CD4-positive, alpha-beta T cell (primary cell): Measurements from ENCODE around the gene C8G. TPM values are rescaled to one million over a fixed set of nuclear protein-coding genes. Genes with fewer than 3 reads are reported as not detected.

ENCODE experiments used
- ATAC-seq: fragments of 200-7000 bp; cut with Tn5 transposase; one replicate; pipeline ENCODE4 v1.10.0; 2022; ENCODE audit warnings: mild to moderate bottlenecking; ENCODE audit not compliant: poor library complexity
- CTCF ChIA-PET: fragments of 350-600 bp; sonication (Branson Sonifier 250); formaldehyde crosslinking; loops from one replicate; lab custom pipeline; 2021; ENCODE audit warnings: antibody characterized with exemption, inconsistent platforms; lab: Charles Lee
- POLR2A ChIA-PET: fragments of 350-600 bp; sonication (Branson Sonifier 250); formaldehyde crosslinking; loops from one replicate; lab custom pipeline; 2021; ENCODE audit warnings: antibody characterized with exemption, inconsistent platforms; lab: Charles Lee
- DNase-seq, 14 experiments: peaks; one replicate each; pipeline ENCODE4 v3.0.0-alpha.2; 2013 to 2020; ENCODE audit warnings: mixed read lengths in 2 of 14
- H3K27ac ChIP-seq, 2 donors: one replicate each; pipeline versions ENCODE4 v1.5.1 to v1.7.0; 2013; ENCODE audit warnings: low read length in 2 of 2, low read depth in 1 of 2, mild to moderate bottlenecking in 1 of 2
- H3K27me3 ChIP-seq, 2 experiments: 1 replicate in 1 of 2; 2 replicates in 1 of 2; pipeline versions ENCODE4 v1.6.1 to v1.7.0; 2013; ENCODE audit warnings: low read length in 2 of 2, control low read depth in 1 of 2, mild to moderate bottlenecking in 1 of 2, moderate library complexity in 1 of 2; ENCODE audit not compliant: insufficient read depth in 2 of 2, control insufficient read depth in 1 of 2
- H3K36me3 ChIP-seq: one replicate; pipeline ENCODE4 v1.6.1; 2013; ENCODE audit warnings: low read length, control low read depth; ENCODE audit not compliant: insufficient read depth
- H3K4me1 ChIP-seq: one replicate; pipeline ENCODE4 v1.6.1; 2013; ENCODE audit warnings: low read length, control low read depth; ENCODE audit not compliant: insufficient read depth
- H3K4me3 ChIP-seq: one replicate; pipeline ENCODE4 v1.5.1; 2013; ENCODE audit warnings: mild to moderate bottlenecking, low read length, moderate library complexity
- H3K9me3 ChIP-seq, 2 experiments: 1 replicate in 1 of 2; 2 replicates in 1 of 2; pipeline versions ENCODE4 v1.6.1 to v1.7.0; 2013; ENCODE audit warnings: low read length in 2 of 2, mild to moderate bottlenecking in 2 of 2, control low read depth in 1 of 2, moderate library complexity in 1 of 2; ENCODE audit not compliant: control insufficient read depth in 1 of 2, insufficient read depth in 1 of 2
- H3K27ac Mint-ChIP-seq: one replicate; pipeline ENCODE4 v1.8.0; 2020; ENCODE audit warnings: mixed read lengths
- H3K27me3 Mint-ChIP-seq: one replicate; pipeline ENCODE4 v1.8.0; 2021; ENCODE audit warnings: mixed read lengths
- H3K36me3 Mint-ChIP-seq: one replicate; pipeline ENCODE4 v1.8.0; 2021; ENCODE audit warnings: low read depth, mixed read lengths
- H3K4me1 Mint-ChIP-seq: one replicate; pipeline ENCODE4 v1.8.0; 2021; ENCODE audit warnings: low read depth, mixed read lengths
- H3K4me3 Mint-ChIP-seq: one replicate; pipeline ENCODE4 v1.8.0; 2020; ENCODE audit warnings: mild to moderate bottlenecking, mixed read lengths
- H3K9me3 Mint-ChIP-seq: one replicate; pipeline ENCODE4 v1.8.0; 2020; ENCODE audit warnings: mixed read lengths
- CTCF ChIP-seq: fragments of 200-600 bp; IDR thresholded peaks from one replicate; pipeline ENCODE4 v1.8.0; 2022; ENCODE audit warnings: antibody characterized with exemption, mild to moderate bottlenecking
- intact Hi-C, 2 experiments: fragments of 100-400 bp; cut with DNase I in 1 of 2; cut with micrococcal nuclease in 1 of 2; formaldehyde crosslinking; loops; one replicate each; pipeline versions ENCODE4 v1.15.1 to v1.9.0; 2023 to 2025; cut with DNase I, micrococcal nuclease
- total RNA-seq, 174 experiments: library from RNA in 2 of 174; stranded (reverse) in 2 of 174; gene quantifications; one replicate each; pipeline ENCODE4 v1.2.3 and lab custom pipeline; 2021 to 2026

C8G gene
- total RNA-seq, 2 experiments from 2014 or later: not detected

- H3K9me3 ChIP-seq: peaks cover 0 to 9% of the 10 kb centered on the region in 2 experiments
- no peak overlapping the region for H3K27ac Mint-ChIP-seq
- H3K27me3 Mint-ChIP-seq: peaks cover 3% of the 10 kb centered on the region
- intact Hi-C loops: no loop called here
- ChIA-PET CTCF (interaction anchor here (1.3 to 1.4 kb wide), 3 partner anchors 31 to 60 kb away, joined by 3 to 4 read pairs (median 3); partner anchors contain the start of gene FBXW5), POLR2A (interaction anchor here (1.2 to 2.9 kb wide), 3 partner anchors 15 to 27 kb away, joined by 4 to 12 read pairs (median 11); partner anchors contain the start of gene PAXX)
- peaks cover 60% of the 10 kb centered on the region for H3K4me1 ChIP-seq
- ATAC-seq (no peak), DNase-seq (peak in 5 of 14 experiments; percentile 26 to 66 (median 47))
- H3K4me3 ChIP-seq: peak overlapping the region; percentile 40
- peaks cover 20% of the 10 kb centered on the region for H3K4me1 Mint-ChIP-seq
- H3K36me3 Mint-ChIP-seq: no peaks in the 10 kb centered on the region
- no peaks in the 10 kb centered on the region for H3K9me3 Mint-ChIP-seq
- TF ChIP-seq CTCF: peak; percentile 8
- H3K27ac ChIP-seq: peak overlapping the region in 1 of 2 donors; percentile 4
- no peaks in the 10 kb centered on the region for H3K36me3 ChIP-seq
- H3K4me3 Mint-ChIP-seq: peak overlapping the region; percentile 58
- H3K27me3 ChIP-seq: no peaks in the 10 kb centered on the region
These were observed 30.6 kb downstream of the C8G start for GRCh38 chr9:136975644-136976043.

- POLR2A ChIA-PET: interaction anchor here (1.0 to 2.9 kb wide), 3 partner anchors 15 to 57 kb away, joined by 4 to 12 read pairs (median 11); partner anchors contain the start of gene PAXX
- H3K4me1 ChIP-seq: peaks cover 60% of the 10 kb centered on the region
- CTCF ChIA-PET: interaction anchor here (0.9 to 1.4 kb wide), 2 partner anchors 15 to 52 kb away, joined by 3 read pairs; partner anchors contain the start of gene PAXX
- ATAC-seq (no peak), DNase-seq (no peak)
- no peaks in the 10 kb centered on the region for H3K36me3 ChIP-seq
- no peaks in the 10 kb centered on the region for H3K9me3 Mint-ChIP-seq
- intact Hi-C loops: no loop called here
- H3K36me3 Mint-ChIP-seq: no peaks in the 10 kb centered on the region
- peaks cover 20% of the 10 kb centered on the region for H3K4me1 Mint-ChIP-seq
- no peak within 1 kb of the TSS for H3K27ac ChIP-seq
- H3K27me3 ChIP-seq: no peaks in the 10 kb centered on the region
- peaks cover 0 to 9% of the 10 kb centered on the region in 2 experiments for H3K9me3 ChIP-seq
- H3K4me3 Mint-ChIP-seq: peak within 1 kb of the TSS; percentile 58
- peak within 1 kb of the TSS; percentile 29 for H3K4me3 ChIP-seq
- H3K27me3 Mint-ChIP-seq: peaks cover 13% of the 10 kb centered on the region
- no peak for TF ChIP-seq CTCF
- H3K27ac Mint-ChIP-seq: no peak within 1 kb of the TSS
These were observed 32.2 kb downstream of the C8G start, which contains the start of gene PTGDS for GRCh38 chr9:136977223-136977622. Gene PTGDS, plus strand, starts transcription at chr9:136977504. Its CDS starts 75 bp downstream, at chr9:136977579.

- Histone ChIP-seq H3K9me3 (peaks cover 0 to 9% of the 10 kb centered on the region in 2 experiments), H3K4me3 (peak overlapping the region; percentile 29), H3K36me3 (no peaks in the 10 kb centered on the region), H3K4me1 (peaks cover 60% of the 10 kb centered on the region), H3K27ac (no peak overlapping the region), H3K27me3 (no peaks in the 10 kb centered on the region)
- no peak for TF ChIP-seq CTCF
- peaks cover 14% of the 10 kb centered on the region for H3K27me3 Mint-ChIP-seq
- H3K36me3 Mint-ChIP-seq: no peaks in the 10 kb centered on the region
- H3K4me1 Mint-ChIP-seq: peaks cover 20% of the 10 kb centered on the region
- ChIA-PET CTCF (interaction anchor here (1.0 to 1.5 kb wide), 3 partner anchors 51 to 135 kb away, joined by 3 to 5 read pairs (median 4); partner anchors contain the start of genes ABCA2, AJM1 and NPDC1), POLR2A (interaction anchor here (1.9 kb wide), 1 partner anchor 15 kb away, joined by 8 read pairs; the partner anchor contains the start of gene PAXX)
- intact Hi-C loops: loop anchor here (1.0 to 2.0 kb wide), 3 partner anchors 15 to 33 kb away; partner anchors contain the start of genes PAXX (in 2 of the 2) and FBXW5 (in 1 of the 2)
- H3K27ac Mint-ChIP-seq: no peak overlapping the region
- no peaks in the 10 kb centered on the region for H3K9me3 Mint-ChIP-seq
- H3K4me3 Mint-ChIP-seq: no peak overlapping the region
- ATAC-seq (no peak), DNase-seq (no peak)
These were observed 32.6 kb downstream of the C8G start for GRCh38 chr9:136977649-136978072.
